ENCODE measurements around the gene FNDC3B.

The FNDC3B gene

GRCh38 chr3:172066880-172067796, 27.8 kb downstream of the FNDC3B start:
- no peak for TF ChIP-seq CTCF (conservative IDR thresholded peaks at IDR 0.05; ENCODE audit: control insufficient read depth, insufficient read depth, low read depth, low read length)
- H3K4me3 ChIP-seq (ENCODE audit: control insufficient read depth, low read depth, low read length): no peak overlapping the region
- DNase-seq (ENCODE audit: low read depth): no peak

- no peak for DNase-seq (ENCODE audit: low read depth)
- H3K4me3 ChIP-seq (ENCODE audit: control insufficient read depth, low read depth, low read length): no peak overlapping the region
- TF ChIP-seq CTCF (conservative IDR thresholded peaks at IDR 0.05; ENCODE audit: control insufficient read depth, insufficient read depth, low read depth, low read length): no peak
These were observed 28.6 kb downstream of the FNDC3B start for GRCh38 chr3:172067837-172068440.

- no peak for TF ChIP-seq CTCF (conservative IDR thresholded peaks at IDR 0.05; ENCODE audit: control insufficient read depth, insufficient read depth, low read depth, low read length)
These were observed 29.6 kb downstream of the FNDC3B start for GRCh38 chr3:172068977-172069376.

GRCh38 chr3:172069478-172069877, 30.1 kb downstream of the FNDC3B start:
- DNase-seq (ENCODE audit: low read depth): no peak
- TF ChIP-seq CTCF (conservative IDR thresholded peaks at IDR 0.05; ENCODE audit: control insufficient read depth, insufficient read depth, low read depth, low read length): no peak
- H3K4me3 ChIP-seq (ENCODE audit: control insufficient read depth, low read depth, low read length): no peak overlapping the region

More at GRCh38 chr3:172068977-172069376, 29.6 kb downstream of the FNDC3B start:
- no peak overlapping the region for H3K4me3 ChIP-seq (ENCODE audit: control insufficient read depth, low read depth, low read length)
- no peak for DNase-seq (ENCODE audit: low read depth)

GRCh38 chr3:172070269-172070668, 30.9 kb downstream of the FNDC3B start:
- DNase-seq (ENCODE audit: low read depth): no peak
- no peak overlapping the region for H3K4me3 ChIP-seq (ENCODE audit: control insufficient read depth, low read depth, low read length)
- no peak for TF ChIP-seq CTCF (conservative IDR thresholded peaks at IDR 0.05; ENCODE audit: control insufficient read depth, insufficient read depth, low read depth, low read length)

GRCh38 chr3:172070802-172071201, 31.4 kb downstream of the FNDC3B start:
- TF ChIP-seq CTCF (conservative IDR thresholded peaks at IDR 0.05; ENCODE audit: control insufficient read depth, insufficient read depth, low read depth, low read length): no peak
- H3K4me3 ChIP-seq (ENCODE audit: control insufficient read depth, low read depth, low read length): no peak overlapping the region
- no peak for DNase-seq (ENCODE audit: low read depth)

All from fibroblast of mammary gland (primary cell).